ENCODE results near the gene RHBDF2.

DNA sequence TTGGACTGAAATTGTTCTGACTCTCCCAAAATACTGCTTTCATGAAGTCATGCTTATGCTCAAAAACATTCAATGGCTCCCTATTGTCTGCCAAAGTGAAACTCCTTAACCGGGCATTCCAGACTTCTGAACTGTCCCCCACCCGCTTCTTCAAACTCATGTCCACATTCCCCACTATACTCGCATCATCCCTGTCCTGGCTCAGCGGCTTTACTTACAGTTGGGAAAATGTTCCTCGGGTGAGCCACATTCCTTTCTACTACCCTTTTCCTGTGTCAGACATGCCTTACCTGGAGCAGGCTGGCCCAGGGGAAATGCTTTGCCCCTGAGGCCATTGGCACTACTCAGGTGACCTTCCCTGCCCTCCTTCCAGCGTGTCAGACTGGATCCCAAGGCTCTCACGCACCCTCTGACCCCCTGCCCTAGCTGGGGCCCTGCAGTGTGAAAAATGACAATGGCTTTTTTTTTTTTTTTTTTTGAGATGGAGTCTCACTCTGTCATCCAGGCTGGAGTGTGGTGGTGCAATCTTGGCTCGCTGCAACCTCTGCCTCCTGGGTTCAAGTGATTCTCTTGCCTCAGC, 30.9 kb upstream of the RHBDF2 start:
- TF ChIP-seq, protein P1, sequence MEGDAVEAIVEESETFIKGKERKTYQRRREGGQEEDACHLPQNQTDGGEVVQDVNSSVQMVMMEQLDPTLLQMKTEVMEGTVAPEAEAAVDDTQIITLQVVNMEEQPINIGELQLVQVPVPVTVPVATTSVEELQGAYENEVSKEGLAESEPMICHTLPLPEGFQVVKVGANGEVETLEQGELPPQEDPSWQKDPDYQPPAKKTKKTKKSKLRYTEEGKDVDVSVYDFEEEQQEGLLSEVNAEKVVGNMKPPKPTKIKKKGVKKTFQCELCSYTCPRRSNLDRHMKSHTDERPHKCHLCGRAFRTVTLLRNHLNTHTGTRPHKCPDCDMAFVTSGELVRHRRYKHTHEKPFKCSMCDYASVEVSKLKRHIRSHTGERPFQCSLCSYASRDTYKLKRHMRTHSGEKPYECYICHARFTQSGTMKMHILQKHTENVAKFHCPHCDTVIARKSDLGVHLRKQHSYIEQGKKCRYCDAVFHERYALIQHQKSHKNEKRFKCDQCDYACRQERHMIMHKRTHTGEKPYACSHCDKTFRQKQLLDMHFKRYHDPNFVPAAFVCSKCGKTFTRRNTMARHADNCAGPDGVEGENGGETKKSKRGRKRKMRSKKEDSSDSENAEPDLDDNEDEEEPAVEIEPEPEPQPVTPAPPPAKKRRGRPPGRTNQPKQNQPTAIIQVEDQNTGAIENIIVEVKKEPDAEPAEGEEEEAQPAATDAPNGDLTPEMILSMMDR (IDR thresholded peaks at IDR 0.05): no peak
- no peak for TF ChIP-seq EZH2phosphoT487 (IDR thresholded peaks at IDR 0.05)

All from neural progenitor cell (in vitro differentiated cells).